ENCODE measurements around the gene COPG2.
"Not testable (repeated sequence)": the region's sequence is repeated elsewhere in the genome, so short reads cannot be mapped to it uniquely, and the experiment has no call there.

The COPG2 gene, protein sequence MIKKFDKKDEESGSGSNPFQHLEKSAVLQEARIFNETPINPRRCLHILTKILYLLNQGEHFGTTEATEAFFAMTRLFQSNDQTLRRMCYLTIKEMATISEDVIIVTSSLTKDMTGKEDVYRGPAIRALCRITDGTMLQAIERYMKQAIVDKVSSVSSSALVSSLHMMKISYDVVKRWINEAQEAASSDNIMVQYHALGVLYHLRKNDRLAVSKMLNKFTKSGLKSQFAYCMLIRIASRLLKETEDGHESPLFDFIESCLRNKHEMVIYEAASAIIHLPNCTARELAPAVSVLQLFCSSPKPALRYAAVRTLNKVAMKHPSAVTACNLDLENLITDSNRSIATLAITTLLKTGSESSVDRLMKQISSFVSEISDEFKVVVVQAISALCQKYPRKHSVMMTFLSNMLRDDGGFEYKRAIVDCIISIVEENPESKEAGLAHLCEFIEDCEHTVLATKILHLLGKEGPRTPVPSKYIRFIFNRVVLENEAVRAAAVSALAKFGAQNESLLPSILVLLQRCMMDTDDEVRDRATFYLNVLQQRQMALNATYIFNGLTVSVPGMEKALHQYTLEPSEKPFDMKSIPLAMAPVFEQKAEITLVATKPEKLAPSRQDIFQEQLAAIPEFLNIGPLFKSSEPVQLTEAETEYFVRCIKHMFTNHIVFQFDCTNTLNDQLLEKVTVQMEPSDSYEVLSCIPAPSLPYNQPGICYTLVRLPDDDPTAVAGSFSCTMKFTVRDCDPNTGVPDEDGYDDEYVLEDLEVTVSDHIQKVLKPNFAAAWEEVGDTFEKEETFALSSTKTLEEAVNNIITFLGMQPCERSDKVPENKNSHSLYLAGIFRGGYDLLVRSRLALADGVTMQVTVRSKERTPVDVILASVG

DNA sequence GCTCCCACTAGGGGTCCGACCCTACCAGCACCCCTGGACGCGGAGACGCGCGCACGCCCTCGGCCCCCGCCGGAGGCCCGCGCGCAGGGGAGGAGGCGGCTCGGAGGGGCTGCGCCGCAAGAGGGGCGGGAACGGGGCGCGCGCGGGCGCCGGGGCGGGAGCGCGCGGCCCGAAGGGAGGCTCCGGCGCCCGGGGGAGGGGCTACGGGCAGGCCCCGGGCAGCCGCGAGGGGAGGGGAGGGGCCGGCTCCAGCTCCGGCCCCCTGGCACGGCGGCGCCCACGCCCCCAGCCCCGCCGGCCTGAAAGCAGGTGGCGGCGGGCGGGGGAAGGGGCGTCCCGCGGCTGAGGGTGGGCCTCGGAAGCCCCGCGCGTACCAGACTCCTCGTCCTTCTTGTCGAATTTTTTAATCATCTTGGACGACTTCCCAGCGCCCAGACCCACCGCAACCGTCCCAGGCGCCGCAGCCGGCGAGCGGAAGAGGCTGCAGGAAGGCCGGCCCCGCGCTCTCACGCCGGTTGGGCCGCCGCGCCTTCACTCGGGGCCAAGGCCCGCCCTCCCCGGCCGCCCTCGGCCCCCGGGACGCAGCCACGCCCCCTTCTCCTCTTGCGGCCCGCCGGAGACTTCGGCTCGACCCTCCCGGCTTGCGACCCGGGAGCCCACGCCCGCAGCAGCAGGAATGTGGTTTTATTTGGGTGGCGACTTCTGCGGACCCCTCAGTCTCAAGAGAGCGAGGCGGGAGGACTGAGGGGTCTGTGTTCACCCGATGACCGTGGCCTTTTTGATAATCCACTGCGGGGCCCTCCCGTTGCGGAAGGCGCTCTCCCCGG, at the start of gene COPG2:
Gene COPG2 (minus strand): TSS at position 491 of the 827 bp plus-strand sequence. CDS start 80 bp downstream, at position 411.
- peak; percentile 70 for DNase-seq

DNA sequence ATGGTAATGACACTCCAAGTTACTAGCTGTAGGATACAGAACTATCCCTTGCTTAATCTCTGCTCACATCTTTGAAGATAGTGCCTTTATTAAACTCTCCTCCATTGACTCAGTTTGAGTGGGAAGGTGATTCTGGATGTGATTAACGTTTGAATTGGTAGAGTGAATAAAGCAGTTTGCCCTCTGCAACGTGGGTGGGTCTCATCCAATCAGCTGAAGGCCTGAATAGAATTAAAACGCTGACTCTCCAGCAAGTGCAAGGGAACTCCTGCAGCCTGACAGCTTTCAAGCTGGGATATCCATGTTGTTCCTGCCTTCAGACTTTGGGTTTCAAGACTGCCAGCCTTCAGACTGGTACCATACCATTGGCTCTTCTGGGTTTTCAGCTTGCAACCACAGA, 43.9 kb upstream of the COPG2 start:
- DNase-seq: no peak

DNA sequence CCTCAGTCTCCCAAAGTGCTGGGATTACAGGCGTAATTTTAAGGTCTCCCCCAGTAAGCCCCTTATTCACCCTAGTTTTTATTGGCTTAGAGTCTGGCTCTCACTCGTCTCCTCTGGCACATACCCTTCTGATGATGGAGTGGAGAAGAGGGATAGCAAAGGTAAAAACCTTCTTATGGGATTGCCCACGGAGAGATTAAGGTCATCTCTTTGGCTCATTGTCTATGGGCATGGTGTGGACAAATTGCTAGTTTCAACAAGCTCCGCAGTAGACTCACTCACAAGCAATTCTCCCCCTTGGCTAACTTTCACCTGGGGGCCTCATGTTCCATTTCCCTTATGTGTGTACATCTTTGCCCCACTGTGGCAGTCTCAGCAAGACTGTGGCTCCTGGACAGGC, 40.2 kb upstream of the COPG2 start:
- DNase-seq: no peak

DNA sequence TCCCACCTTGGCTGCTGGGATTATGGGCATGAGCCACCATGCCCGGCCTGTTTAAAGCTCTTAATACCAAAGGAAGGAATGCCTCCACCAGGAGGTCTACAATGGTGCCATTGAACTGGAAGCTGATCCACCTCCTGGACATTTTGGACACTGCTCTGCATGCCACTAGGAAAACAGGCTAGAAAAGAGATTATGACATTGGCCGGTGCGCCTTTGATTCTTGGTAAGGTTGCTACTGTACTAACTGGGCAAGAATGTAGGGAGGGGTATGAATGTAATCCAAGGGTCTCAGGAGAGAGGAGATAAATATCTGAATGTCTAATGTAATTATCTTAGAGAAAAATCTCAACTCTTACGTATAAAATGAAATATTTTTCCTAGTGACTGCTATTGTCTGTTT, 39.5 kb upstream of the COPG2 start:
- DNase-seq: no peak

DNA sequence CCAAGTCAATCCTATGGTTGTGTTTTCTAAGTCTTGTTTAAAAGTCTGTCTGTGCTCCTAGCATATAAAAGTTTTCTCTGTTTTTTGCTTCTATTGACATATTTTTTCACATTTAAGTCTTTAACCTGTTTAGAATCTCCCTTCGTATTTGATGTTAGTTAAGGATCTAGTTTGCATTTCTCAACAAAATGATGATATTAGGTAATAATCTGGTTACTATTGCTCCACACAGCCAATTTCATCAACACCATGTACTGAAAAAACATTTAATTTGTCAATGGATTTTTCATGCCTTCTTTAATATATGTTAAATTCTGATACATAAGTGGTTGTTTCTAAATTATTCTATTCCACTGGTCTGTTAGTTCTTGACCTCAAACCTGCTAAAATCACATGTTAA, 35.3 kb upstream of the COPG2 start:
- no peak for DNase-seq

DNA sequence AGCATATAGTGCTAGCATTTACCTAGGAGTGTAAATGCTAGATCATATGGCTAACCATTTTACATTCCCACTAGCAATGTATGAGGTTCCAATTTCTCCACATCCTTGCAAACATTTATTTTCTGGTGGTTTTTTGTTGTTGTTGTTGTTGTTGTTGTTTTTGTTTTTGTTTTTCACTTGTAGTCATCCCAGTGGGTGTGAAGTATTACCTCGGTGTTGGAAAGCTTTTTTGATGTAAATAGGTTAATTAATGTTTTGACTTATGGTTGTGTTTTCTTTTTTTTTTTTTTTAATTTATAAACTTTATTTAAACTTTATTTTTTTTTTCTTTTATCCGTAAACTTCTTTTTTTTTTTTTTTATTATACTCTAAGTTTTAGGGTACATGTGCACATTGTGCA, 33.1 kb upstream of the COPG2 start:
- no peak for DNase-seq

DNA sequence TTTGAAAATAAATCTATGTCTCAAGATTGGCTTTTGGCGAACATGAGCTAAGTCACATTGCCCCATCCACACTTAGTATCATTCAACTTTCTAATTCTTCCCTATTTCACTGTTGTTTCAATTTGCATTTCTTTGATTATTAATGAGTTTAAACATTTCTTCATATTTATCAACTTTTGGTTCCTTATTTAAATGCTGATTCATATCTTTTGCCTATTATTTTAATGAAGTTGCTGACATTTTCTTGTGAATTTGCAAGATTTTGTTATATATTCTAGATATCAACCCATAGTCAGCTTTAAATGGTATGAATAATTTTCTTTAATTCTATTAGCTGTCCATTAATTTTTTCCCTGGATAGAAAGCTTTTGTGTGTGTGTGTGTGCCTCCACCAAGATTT, 32.2 kb upstream of the COPG2 start:
- no peak for DNase-seq

DNA sequence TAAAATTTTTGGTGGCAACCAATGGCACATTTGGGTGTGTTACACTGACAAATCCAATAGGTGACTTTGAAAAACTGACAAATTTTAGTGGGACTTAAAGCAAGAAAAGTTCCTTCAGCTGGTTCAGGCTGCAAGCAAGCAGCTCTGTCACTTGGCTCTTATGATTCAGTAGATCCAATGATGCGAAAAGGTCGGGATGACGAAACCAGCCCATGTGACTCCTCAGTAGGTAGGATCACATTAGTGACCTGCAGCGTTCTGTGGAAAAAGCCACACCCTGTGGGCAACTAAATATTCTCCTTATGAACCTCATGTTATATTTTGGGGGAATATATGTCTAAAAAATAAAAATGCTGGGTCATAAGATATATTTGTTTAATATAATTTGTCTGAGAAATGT, 31.1 kb upstream of the COPG2 start:
- no peak for DNase-seq

DNA sequence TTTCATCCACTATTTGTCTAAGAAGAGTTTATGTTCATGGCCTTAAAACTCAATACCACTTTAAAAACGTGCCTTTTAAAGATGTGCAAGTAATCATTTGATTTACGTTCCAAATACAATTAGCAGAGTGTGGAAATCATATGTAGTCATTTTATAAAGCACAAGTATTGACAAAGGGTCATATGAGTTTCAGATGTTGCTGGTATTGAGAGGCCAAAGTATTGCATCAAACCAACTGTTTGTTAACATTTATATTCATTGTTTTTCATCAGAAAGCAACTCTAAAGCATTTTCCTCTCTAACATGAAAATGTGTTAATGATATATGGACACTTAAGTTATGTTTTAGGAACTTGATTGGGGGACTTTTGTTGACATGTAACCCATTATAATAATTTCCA, 29.3 kb upstream of the COPG2 start:
- no peak for DNase-seq

DNA sequence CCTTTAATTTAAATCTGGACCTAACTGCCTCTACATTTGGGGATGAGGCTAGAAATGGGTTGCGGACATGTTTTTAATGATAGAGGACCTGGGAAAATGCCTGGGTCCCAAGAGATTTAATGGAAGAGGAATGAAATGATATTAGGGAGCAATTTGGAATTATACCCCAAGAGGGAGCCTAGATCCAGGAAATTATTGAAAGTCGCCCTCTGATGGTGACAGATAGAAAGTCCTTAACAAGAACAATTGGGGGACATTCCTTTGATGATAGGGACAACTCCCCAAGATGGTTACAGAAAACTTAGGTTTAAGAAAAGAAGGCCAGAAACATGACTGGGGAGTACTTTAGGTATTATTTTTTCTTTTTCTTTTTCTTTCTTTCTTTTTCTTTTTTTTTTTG, 27.3 kb upstream of the COPG2 start:
- no peak for DNase-seq

DNA sequence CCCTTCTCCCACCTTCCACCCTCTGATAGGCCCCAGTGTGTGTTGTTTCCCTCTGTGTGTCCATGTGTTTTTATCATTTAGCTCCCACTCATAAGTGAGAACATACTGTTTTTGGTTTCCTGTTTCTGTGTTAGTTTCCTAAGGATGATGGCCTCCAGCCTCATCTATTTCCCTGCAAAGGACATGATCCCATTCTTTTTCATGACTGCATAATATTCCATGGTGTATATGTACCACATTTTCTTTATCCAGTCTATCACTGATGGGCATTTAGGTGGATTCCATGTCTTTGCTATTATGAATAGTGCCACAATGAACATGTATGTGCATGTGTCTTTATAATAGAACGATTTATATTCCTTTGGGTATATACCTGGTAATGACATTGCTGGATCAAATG, 23.8 kb upstream of the COPG2 start:
- DNase-seq: not testable (repeated sequence)

DNA sequence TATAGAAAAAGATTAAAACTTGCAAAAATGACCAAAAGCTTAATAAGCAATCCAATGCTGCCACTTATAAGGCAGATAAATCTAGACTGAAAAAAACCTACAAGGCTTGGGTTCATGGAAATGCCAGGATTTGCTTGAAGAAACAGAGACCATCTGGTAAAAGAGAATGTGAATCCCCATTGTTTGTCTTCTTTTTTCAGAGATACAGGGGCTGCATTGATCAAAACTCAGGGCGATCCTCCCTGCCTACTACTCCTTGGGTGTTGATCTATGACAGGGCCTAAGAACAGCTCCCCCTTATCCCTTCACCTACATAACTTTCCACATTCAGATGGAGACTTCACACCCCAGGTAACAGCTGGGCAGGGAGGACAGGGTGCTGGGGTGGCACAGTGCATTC, 21.1 kb upstream of the COPG2 start:
- no peak for DNase-seq

DNA sequence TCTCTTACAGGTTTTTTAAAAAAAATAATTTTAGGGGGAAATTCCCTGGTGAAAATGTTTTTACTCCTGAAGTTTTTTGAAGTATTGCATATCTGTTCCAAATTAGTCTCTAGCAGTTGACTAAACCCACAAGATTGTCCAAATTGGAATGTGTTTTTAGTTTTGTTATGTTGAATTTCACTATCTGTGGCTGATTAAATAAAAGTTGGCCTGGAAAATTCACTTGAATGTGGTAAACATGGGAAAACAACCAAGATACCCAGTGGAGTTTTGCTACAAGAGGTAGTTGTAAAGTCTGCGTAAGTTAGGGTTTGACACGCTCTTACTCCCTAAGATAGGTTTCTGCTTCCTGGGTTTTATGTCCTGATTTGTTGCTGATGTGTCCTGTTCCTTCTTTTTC, 14.5 kb upstream of the COPG2 start:
- no peak for DNase-seq

DNA sequence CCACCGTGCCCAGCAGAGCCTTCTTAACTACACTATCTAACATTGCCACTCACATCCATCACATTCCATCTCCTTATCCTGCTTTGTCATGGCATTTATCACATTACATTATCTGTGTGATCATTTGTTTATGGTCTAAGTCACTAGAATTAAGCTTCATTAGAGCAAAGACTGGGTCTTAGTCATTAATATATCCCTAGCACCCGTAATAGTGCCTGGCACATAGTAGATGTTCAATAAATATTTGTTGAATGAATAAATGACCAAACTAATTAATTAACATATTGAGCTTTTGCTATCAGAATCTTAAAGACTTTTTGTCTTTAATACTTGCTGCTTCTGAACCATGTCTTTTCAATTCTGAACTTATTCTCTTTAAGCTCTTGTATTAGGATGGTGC, 5.9 kb upstream of the COPG2 start:
- DNase-seq: no peak

DNA sequence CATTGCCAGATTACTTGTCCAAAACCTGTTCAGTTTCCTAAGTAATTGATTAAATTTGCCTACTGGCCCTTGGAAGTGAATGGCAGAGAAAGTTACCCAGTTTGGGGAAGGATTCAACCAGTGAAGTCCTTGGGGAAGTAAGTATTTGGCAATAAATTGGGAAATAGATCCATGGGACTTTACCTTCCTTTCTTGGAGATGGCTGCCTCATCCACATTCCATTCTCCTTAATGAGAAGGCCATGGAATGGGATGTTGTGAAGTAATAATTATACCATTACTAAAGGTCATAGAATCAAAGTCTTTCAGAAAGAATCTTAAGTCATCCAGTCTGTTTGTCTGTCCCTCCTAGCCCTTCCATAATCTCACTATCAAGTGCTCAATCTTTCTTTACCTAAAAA, 4.5 kb upstream of the COPG2 start:
- no peak for DNase-seq

DNA sequence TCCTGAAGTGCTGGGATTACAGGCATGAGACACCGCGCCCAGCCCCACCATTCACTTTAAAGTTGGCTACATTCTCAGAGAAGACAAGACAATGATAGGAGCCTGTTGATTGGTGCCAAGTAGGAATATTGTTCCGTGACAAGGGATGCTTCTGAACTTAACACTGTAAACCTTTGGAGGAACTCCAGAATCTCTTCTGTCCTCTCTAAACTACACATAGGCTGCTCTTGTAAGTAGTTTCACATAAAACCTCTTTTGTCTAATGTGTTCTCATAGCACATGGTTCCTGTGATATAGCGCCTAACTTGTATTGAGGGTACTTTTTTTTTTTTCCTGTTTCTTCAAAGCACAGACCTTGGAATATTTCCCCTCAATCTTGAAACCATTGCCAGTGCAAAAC, 3.6 kb upstream of the COPG2 start:
- no peak for DNase-seq

DNA sequence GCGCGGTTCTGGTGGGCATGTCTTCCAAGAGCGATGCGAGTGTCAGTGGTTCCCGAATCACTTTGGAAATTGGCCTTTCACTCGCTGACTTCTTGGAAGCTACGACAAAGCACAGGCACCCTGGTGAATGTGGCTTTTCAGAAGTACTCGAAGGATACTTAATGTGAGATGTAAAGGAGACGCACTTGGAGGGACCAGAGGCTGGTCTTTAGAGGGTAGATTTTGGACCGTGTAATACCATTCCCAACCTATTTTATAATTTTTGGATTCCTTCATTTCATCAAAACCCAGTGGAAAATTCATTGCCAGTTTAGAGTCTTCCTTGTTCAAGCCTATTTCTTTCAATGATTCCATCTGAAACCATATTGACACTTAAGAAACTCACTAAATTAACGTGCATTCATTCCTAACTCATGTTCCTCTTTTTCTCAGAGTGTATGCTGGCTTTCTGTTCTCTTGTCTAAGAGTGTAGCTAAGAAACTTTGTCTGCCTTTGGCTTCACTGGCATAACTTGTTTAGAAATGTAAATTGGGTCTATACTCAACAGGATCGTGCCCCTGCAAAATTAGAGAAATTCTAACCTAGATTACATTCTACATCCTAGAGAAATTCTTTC, 645 bp upstream of the COPG2 start:
- DNase-seq: no peak

DNA sequence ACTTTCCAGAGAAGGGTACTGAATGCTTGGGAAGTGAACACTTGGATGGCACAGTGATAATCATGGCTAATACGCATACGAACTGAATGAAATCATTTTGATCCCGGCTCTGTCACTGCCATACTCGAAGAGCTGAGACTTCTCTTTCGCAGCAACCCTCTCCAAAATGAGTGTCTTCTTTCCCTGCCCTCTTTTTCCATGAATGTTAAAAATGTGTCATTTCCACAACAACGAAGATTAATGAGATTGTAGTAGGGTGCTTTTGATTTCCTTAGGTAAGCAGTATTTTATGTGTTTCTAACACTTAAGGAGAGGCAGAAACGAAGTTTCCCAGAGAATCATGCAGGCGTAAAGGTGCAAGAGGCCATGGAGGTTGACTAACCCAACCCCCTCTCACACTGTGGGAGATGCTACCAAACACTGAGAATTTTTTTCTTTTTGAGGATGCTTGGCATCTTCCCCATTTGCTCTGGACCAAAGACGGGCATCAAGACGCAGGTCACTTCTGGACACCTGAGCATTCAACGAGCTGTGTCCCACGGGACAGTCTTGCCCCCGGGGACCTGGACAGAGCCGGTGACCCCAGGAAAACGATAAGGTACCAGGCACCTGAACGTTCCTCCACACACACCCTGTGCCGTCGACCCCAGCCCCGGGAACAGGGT, 823 bp downstream of the COPG2 start:
- no peak for DNase-seq

DNA sequence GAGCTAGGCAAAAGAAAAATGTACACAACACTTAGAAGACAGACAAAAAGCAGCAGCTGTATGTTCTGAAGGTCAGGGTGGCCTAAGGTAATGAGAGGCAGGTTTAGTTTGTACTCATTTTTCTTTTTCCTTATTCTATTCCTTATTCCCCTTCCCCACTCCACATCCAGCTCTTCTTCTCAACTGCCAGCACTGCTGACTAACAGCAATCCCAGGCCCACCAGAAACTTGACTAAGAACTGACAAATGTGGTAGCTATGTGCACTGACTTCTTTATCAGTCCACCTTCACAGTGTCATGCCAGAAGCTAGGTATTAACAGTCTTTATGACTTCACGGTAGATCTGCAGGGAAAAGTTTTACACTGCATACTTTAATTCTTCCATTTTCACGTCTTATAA, 6.1 kb downstream of the COPG2 start:
- no peak for DNase-seq

DNA sequence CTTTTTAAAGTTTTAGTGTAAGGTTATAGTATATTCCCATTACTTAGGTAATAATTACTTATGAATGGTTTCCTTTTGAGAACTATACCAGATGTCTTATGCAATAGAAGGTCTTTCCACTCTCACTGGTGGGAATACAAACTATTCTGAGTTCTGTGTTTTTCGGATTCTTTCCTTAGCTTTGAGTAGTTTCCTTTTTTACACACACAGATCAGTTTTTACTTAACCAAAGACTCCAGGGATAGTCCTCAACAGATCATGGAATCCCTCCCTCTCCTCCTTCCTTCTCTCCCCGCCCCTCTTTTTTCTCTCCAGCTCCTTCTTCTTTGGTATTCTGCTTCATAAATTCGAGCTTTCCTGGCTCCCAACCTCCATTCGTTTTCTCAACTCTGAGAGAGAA, 13.3 kb downstream of the COPG2 start:
- DNase-seq: no peak

DNA sequence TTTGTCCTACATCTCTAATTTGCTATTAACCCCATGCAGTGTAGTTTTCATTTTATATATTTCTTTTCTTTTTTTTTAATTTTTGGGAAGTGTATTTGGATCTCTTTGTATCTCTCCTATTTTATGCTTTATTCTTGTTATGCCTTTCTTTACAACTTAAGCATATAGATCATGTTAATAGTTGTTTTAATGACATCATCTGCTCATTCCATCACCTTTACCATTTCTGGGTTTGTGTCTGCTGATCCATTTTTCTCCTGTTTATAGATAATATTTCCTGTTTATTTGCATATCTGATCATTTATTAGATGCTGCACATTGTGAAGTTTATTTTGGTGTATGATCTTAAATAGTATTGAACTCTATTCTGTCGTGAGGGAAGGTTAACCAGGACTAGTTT, 13.7 kb downstream of the COPG2 start:
- no peak for DNase-seq

DNA sequence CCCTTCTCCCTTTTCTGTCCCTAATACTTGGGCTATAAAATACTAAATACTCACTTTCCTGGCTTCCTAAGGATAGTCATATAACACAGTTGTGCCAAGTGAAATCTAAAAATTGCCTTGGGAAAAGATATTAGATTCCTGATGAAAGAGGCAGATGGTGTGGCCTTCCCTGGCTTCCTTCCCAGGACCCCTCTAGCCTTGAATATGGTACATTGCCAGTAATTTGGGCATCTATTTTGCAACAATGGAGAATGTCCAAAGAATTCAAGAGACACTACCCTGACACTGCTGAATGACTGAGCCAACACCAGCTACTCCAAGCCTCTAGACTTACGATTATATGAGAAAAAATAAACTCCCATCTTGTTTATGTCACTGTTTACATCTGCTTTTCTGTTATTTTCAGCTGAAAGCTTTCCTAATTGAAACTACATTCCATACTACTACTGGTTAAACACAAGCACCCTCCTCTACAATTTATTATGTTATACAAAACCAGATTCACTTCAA, 17.9 kb downstream of the COPG2 start:
- no peak for DNase-seq
